Measurements from ENCODE around the gene CALB2.

Gene CALB2

GRCh38 chr16:71431176-71431575, 72.7 kb downstream of the CALB2 start:
- Histone ChIP-seq H3K9me3 (no peaks in the 10 kb centered on the region), H3K27me3 (peaks cover 32% of the 10 kb centered on the region), H3K4me1 (ENCODE audit: control insufficient read depth in 1 of 2, insufficient read depth in 1 of 2, low read depth in 1 of 2, low read length in 1 of 2) (no peaks in the 10 kb centered on the region), H3K4me3 (ENCODE audit: low read depth in 1 of 2, low read length in 1 of 2) (no peak overlapping the region), H3K36me3 (no peaks in the 10 kb centered on the region), H3K27ac (no peak overlapping the region)
- TF ChIP-seq CTCF (IDR thresholded peaks at IDR 0.05) = no peak

GRCh38 chr16:71431991-71432390, 73.5 kb downstream of the CALB2 start:
- Histone ChIP-seq H3K27me3 (peaks cover 24% of the 10 kb centered on the region), H3K36me3 (no peaks in the 10 kb centered on the region), H3K4me3 (ENCODE audit: low read depth in 1 of 2, low read length in 1 of 2) (no peak overlapping the region), H3K27ac (no peak overlapping the region), H3K4me1 (ENCODE audit: control insufficient read depth in 1 of 2, insufficient read depth in 1 of 2, low read depth in 1 of 2, low read length in 1 of 2) (no peaks in the 10 kb centered on the region), H3K9me3 (no peaks in the 10 kb centered on the region)
- TF ChIP-seq CTCF (IDR thresholded peaks at IDR 0.05) = no peak

DNA sequence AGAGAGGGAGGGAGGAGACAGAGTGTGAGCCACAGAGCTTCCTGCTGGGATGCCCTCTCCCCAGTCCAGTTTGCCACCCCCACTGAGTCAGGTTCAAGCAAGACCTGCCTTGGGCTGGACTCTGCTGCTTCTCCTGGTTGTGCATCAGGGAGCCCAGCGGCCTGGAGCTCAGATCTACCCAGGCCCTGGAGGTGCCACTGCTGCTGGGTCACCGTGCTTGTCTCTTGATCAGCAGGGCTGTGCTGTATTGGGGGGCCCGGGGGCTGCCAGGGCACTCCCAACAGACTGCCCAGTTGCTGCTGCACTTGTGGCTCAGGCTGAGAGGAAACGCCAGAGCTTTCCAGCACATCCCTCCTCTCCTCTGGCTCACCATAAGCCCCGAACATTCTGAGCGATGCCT, 74.4 kb downstream of the CALB2 start:
- Histone ChIP-seq H3K27ac (no peak overlapping the region), H3K4me1 (ENCODE audit: control insufficient read depth in 1 of 2, insufficient read depth in 1 of 2, low read depth in 1 of 2, low read length in 1 of 2) (no peaks in the 10 kb centered on the region), H3K9me3 (no peaks in the 10 kb centered on the region), H3K4me3 (ENCODE audit: low read depth in 1 of 2, low read length in 1 of 2) (no peak overlapping the region), H3K36me3 (no peaks in the 10 kb centered on the region), H3K27me3 (peaks cover 15% of the 10 kb centered on the region)
- no peak for TF ChIP-seq CTCF (IDR thresholded peaks at IDR 0.05)

- TF ChIP-seq CTCF (IDR thresholded peaks at IDR 0.05) = no peak
- Histone ChIP-seq H3K4me1 (ENCODE audit: control insufficient read depth in 1 of 2, insufficient read depth in 1 of 2, low read depth in 1 of 2, low read length in 1 of 2) (no peaks in the 10 kb centered on the region), H3K27me3 (peaks cover 12% of the 10 kb centered on the region), H3K36me3 (no peaks in the 10 kb centered on the region), H3K9me3 (no peaks in the 10 kb centered on the region), H3K4me3 (ENCODE audit: low read depth in 1 of 2, low read length in 1 of 2) (no peak overlapping the region), H3K27ac (no peak overlapping the region)
Measured at GRCh38 chr16:71436473-71436872, 78.0 kb downstream of the CALB2 start.

DNA sequence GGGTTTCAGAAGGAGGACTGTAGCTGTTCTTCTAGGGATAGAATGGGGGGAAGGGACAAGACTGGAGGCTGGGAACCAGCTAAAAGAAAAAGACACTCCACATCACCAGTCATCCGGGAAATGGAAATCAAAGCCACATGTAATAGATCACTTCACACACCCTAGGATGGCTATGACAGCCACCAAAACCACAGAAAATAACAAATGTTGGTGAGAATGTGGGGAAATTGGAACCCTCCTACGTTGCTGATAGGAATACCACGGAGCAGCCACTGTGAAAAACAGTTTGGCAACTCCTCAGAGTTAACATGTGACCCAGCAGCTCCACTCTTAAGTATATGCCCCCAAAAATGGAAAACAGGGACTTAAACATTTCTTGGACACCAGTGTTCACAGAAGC, 81.0 kb downstream of the CALB2 start:
- Histone ChIP-seq H3K9me3 (no peaks in the 10 kb centered on the region), H3K36me3 (no peaks in the 10 kb centered on the region), H3K27ac (no peak overlapping the region), H3K27me3 (peaks cover 12% of the 10 kb centered on the region), H3K4me1 (ENCODE audit: control insufficient read depth in 1 of 2, insufficient read depth in 1 of 2, low read depth in 1 of 2, low read length in 1 of 2) (no peaks in the 10 kb centered on the region), H3K4me3 (ENCODE audit: low read depth in 1 of 2, low read length in 1 of 2) (no peak overlapping the region)
- TF ChIP-seq CTCF (IDR thresholded peaks at IDR 0.05) = no peak
